ENCODE results near the gene DNMT1.

DNA sequence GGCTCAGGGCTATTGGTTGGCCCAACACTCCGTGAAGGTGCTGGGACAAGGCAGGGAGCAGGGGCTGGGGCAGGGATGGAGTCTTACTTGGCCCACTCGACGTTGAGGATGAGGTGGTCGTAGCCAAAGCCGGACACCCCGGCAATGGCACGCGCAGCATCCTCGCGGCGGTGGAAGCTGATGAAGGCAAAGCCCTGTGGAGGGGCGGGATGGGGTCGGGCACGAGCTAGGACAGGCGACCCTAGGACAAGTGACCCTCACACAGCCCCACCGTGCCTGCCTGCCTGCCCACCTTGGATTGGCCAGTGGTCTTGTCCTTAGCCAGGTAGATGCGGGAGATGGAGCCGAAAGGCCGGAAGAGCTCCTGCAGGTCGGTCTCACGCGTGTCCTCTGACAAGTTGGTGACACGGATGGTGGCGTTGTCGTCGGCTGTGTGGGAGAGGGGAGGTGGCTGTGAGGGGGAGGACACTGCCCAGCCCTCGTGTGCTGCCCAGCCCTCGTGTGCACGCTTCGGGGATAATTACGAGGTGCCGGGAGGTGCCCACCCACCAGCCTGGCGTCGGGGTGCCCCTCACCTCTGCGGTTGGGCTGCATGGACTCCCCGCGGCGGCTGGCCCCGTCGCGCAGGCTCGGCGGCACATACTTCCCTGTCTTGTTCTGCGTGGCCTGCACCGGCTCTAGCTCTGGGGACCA is 79.2 kb downstream of the DNMT1 start:
- TF ChIP-seq, protein P1, sequence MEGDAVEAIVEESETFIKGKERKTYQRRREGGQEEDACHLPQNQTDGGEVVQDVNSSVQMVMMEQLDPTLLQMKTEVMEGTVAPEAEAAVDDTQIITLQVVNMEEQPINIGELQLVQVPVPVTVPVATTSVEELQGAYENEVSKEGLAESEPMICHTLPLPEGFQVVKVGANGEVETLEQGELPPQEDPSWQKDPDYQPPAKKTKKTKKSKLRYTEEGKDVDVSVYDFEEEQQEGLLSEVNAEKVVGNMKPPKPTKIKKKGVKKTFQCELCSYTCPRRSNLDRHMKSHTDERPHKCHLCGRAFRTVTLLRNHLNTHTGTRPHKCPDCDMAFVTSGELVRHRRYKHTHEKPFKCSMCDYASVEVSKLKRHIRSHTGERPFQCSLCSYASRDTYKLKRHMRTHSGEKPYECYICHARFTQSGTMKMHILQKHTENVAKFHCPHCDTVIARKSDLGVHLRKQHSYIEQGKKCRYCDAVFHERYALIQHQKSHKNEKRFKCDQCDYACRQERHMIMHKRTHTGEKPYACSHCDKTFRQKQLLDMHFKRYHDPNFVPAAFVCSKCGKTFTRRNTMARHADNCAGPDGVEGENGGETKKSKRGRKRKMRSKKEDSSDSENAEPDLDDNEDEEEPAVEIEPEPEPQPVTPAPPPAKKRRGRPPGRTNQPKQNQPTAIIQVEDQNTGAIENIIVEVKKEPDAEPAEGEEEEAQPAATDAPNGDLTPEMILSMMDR (IDR thresholded peaks at IDR 0.05), result no peak
- no peak for TF ChIP-seq EZH2 (IDR thresholded peaks at IDR 0.05; ENCODE audit: borderline replicate concordance, insufficient read depth, low read depth, low read length, poor library complexity, severe bottlenecking)
